T1000 (cell line): ENCODE measurements around the gene COL12A1.

Experiments
- DNase-seq: peaks from one replicate; lab custom pipeline; 2025; ENCODE audit warnings: mixed read lengths; lab: John Stamatoyannopoulos, UW

Gene COL12A1

GRCh38 chr6:75143191-75143590 lies 62.7 kb downstream of the COL12A1 start:
- DNase-seq, result no peak

GRCh38 chr6:75142721-75143120 lies 63.1 kb downstream of the COL12A1 start:
- no peak for DNase-seq

DNA sequence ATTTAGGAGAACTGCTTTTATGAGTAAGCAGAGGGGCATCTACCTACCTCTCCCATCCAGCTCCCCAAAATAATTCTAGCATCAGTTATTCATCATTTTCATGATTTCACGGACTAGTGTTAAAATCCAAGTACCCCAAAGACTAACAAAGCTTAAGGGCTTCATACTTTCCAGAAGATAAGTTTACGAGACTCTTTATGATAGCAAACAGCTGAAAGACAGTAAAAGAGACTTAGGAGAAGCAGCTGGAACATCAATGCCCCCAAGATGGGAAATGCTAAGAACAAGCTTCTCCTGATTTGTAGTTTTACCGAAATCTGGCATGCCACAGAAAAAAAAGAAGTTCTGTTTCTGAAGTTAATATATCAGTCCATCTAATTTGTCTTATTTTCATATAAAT lies 70.0 kb downstream of the COL12A1 start:
- no peak for DNase-seq

DNA sequence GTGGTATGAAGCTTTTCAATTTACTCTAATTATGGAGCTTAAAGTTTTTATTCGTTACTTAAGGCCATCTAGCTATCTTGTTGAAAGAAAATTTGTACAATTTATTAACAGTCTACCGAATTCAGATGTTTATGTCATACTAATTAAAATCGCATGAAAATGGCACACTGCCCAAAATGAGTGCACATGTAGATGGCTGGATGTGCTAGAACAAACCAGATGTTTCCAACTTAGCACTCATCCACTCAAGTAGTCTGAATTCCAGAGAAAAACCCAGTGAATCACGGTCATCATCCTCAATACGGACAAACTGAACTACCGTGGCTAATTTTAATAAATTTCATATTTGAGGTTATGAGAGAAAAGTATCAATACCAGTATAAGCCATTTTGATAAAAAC lies 70.4 kb downstream of the COL12A1 start:
- DNase-seq, result no peak

- DNase-seq, result no peak
These were observed 75.1 kb downstream of the COL12A1 start for GRCh38 chr6:75130784-75131183.

DNA sequence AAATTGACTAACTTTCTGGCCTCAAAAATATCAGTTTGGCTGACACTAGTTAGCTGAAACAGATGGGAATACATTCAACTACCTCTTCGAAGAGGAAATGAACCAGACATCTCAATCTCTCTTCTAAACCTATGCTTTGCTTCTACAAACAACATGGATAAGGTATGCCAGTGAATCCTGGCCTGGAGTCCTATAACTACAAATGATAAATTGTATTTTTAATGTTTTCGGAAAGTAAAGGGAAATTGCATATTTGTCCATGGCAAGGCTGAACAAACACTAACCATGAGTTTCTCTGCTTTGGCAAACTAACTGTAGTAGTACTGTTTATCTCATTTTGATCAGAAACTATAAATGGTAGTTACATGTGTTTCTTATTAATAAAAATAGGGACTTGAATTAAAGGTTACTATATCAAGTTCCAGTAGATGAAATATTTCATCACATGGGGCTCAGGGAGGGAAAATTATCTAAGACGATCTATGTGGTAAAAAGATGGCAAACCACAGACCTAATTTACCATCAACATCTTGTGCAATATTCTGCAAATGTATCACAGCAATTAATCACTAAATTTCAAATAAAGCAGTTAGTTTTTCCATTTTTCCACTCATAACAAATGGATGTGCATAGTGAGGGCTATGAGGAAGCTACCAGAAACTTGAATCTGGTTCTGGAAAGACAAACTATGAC lies 76.8 kb downstream of the COL12A1 start:
- DNase-seq, result no peak

- no peak for DNase-seq
These were observed 79.3 kb downstream of the COL12A1 start for GRCh38 chr6:75126518-75126917.

GRCh38 chr6:75124983-75125382 lies 80.9 kb downstream of the COL12A1 start:
- no peak for DNase-seq

GRCh38 chr6:75124085-75124484 lies 81.8 kb downstream of the COL12A1 start:
- DNase-seq, result no peak

DNA sequence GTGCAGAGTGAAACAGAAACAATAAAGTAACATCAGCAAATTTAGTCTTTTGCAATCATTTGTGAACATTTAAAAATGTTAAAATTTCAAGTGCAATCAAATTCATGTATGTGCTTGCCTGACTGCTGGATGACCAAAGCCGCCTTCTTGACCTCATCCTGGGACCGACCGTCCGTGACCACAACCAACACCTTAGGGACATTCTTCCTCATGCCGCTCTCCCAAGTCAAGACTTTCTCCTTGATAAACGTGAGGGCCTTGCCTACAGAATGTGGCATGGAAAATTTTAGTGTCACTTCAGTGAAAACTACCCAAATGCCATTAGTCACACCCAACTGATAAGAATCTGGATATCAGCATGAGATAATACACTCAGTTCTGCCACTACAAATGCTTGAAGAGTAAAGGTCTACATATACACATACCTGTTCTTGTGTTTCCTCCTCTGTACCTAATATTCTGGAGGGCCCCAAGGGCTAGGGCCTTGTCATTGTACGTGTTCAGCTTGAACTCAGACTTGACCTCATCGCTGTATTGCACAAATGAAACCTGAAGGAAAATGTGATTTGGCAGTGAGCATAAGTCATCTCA lies 86.8 kb downstream of the COL12A1 start:
- DNase-seq, result no peak

DNA sequence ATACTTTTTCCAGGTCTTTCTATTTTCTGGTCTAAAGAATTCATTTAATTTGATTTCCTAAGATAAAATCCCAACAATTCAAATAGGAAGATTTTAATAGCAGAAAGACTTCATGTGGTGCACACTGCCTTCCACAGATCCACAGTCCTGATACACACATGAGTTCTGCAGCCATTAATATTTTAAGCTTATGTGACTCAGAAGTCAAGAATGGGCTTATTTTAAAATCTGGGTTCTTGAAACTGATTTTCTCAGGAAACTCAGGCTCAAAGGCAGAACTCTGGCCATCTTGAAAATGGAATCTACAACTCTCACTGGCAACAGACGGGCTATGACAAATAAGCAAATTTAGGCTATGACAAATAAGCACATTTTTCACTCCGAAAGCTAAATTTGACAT lies 88.2 kb downstream of the COL12A1 start:
- no peak for DNase-seq

- no peak for DNase-seq
These were observed 88.9 kb downstream of the COL12A1 start for GRCh38 chr6:75116946-75117345.

DNA sequence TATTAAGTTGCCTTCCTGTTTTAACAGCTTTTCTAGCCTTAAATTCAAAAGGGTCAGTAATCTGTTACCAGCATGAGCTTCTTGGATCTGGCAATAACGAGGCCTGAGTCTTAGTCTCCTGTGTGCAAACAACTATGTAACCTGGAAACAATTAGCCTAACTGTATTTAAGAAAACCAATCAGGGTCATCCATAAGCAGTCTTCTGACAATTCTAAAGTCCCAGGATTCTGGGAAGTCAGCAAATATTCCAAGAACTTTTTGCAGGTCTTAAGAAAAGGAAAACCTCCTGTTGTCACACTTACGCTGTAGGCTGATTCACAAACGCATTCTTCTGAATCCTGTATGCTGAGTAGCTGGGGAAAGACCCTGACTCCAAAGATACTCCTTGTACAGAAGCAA lies 90.4 kb downstream of the COL12A1 start:
- no peak for DNase-seq

DNA sequence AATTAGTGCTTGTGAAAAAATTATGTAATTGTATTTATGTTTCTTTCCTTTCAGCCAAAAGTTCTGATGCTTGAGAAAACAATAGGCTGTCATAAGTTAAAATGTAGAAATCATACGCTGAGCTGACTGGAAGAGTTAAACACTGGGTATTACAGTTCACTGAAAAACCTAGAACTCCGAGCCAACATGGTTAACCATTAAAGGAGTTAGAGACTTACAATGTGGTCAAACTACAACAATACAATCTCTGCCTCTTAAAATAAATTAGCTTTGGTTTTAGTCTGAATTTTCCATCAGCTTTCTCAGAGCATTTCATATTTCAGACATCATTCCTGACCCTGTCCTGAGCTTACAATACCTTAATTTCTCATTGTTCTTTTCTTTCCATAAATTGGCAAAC lies 91.0 kb downstream of the COL12A1 start:
- DNase-seq, result no peak

- no peak for DNase-seq
These were observed 91.7 kb downstream of the COL12A1 start for GRCh38 chr6:75114195-75114594.

DNA sequence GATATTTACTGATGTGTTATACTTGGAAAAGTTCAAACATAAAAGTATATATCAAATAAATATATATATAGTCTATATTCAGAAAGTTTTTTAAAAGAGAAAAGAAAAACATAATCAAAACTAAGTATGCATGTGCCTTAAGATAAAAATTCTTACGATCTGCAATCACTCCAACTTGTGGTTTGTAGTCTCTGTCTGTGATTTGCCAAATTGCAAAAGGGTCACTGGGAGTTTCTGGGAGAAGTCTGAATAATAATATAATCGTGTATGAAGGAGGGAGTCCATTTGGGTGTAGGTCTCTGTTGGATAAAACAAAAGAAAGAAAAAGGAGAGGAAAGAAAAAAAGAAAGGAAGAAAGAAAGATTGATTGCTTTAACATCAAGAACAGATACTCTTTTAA lies 92.4 kb downstream of the COL12A1 start:
- no peak for DNase-seq

DNA sequence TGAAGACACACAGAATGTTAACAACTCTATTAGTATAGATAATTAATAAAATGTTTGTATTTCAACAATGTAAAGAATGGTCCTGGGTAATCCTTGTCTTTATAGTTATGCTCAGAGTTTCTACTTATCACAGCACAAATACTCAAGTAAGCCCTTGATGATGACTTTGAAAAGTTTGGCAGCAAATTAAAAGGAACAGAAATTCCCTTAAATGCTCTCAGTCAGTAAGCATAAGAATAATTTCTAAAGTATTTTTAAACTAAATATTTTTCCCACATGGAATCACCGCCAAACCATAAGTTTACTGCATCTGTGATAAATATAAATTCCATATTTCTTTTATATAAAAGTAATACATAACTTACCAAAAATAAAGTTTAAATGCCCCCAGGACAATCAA lies 96.1 kb downstream of the COL12A1 start:
- DNase-seq, result no peak

- no peak for DNase-seq
These were observed 96.8 kb downstream of the COL12A1 start for GRCh38 chr6:75109022-75109421.

GRCh38 chr6:75108333-75108974 lies 97.4 kb downstream of the COL12A1 start:
- DNase-seq, result no peak

DNA sequence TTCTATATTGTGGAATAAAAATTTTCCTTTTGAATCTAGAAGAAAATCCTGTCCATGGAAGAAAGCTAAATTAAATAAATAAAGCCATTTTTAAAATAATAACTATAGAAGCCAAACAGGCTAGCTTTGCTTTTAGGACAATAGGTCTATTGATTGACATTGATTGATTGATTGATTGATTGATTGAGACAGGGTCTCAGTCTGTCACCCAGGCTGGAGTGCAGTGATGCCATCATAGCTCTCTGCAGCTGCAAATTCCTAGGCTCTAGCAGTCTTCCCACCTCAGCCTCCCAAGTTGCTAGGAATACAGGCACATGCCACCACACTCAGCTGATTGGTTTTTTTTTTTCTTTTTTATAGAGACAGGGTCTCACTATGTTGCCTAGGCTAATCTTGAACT lies 97.9 kb downstream of the COL12A1 start:
- no peak for DNase-seq

- no peak for DNase-seq
These were observed 99.4 kb downstream of the COL12A1 start for GRCh38 chr6:75106426-75106825.

GRCh38 chr6:75103431-75103830 lies 102.4 kb downstream of the COL12A1 start:
- no peak for DNase-seq

DNA sequence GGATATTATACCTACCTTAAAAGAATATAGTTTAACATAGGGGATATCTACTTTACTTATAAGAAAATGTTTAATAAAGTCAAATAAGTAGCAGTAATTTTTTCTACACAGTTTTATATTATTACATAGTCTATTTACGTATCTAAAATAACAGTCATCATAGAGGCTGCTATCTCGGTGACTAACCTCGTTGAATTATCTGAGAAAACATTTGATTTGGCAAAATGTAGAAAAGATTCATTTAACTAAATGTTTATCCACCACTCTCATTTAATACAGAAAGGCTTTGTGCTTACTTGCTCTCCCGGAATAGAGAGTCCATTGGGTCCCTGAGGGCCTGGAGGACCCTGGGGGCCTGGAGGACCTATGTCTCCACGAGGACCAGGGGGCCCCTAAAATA lies 103.6 kb downstream of the COL12A1 start:
- no peak for DNase-seq

DNA sequence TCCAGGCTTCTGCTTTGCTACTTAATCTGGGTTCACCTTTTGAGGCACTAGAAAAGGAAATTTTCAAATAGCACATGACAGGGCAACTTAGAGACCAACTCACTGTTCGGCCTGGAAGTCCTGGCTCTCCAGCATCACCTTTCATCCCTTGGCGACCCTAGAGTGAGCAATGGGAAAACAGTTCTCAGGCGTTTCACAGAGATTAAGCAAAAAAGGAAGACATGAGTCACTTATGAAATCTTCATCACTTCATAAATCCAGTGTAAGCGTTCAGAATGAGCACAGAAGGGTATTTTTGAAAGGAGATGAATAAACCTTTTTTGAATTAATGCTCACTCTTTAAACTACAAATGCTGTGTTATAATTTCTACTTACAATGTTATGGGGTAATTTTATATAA lies 104.0 kb downstream of the COL12A1 start:
- no peak for DNase-seq
